Stromal cell of bone marrow (primary cell): ENCODE measurements around the gene AXIN2.
"Not testable (repeated sequence)": the region's sequence is repeated elsewhere in the genome, so short reads cannot be mapped to it uniquely, and the experiment has no call there.

Source experiments
- DNase-seq: peaks from one replicate; pipeline ENCODE4 v3.0.0-alpha.2; 2012; ENCODE audit warnings: low read depth

AXIN2 gene

DNA sequence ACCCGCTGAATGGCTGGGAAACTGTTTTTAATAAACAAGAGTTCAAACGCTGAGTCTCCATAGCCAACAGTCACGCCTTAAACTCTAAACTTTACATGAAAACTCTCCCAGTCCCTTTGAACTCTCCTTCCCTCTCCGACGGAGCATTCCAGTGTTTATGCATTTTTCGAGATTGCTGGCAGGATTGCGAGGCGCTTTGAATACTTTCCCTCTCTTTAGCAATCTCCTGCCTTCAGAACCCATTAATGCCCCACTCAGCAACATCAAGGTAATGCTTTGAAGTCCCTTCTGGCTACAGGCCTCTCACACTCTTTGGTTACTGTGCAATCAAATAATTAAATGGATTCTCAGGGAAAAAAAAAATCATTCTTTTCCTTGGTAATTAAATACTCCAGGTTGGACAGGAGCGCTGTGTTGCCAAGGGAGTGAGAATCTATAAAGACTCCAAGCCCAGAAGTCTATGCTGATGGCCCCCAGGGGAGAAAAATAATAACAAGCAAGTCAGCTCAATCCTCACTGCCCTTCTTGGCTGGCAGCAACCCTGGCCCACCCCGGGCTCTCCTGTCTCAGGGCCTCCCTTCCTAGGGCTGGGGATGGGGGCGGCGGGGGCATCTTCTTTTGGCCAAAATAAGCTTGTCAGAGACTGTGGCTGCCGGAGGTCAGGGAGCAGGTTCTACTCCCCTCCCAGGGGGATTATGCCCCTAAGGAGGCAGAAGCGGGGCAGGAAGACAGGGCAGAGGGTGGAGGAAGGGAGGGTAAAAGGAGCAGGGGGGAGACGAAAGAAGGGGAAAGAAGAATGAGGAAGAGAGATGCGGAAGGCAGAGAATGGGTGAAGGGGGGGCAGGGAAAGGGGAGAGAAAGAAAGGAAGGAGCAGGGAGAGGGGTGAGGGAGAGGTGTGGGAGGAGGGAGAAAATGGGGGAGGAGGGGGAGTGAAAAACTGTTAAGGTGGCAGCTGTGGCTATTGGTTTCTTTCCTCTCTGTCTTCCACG, 45.2 kb downstream of the AXIN2 start:
- DNase-seq: no peak

- DNase-seq: no peak
Measured at GRCh38 chr17:65515512-65515911, 45.9 kb downstream of the AXIN2 start.

DNA sequence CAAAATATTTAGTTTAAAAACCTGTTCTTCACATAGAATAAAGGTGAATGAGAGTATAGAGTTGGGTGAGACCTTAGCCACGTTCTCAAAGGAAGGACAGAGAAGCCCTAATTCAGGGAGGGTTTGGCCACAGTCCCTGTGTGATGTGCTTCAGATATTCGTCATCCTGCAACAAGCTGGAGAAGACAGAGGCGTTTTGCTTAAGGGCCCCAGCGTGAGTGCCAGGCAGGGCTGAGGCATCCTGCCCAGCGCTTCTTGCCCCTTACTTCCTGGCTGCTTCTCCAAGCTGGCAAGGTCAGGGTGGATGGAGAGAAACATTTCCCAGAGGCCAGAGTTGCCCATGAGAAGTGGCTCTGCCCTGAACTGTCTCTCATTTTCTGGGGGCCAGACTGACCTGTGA, 46.9 kb downstream of the AXIN2 start:
- DNase-seq: no peak

GRCh38 chr17:65514082-65514481, 47.4 kb downstream of the AXIN2 start:
- DNase-seq: peak; percentile 75

- no peak for DNase-seq
Measured at GRCh38 chr17:65511316-65511715, 50.1 kb downstream of the AXIN2 start.

- no peak for DNase-seq
Measured at GRCh38 chr17:65509032-65509431, 52.4 kb downstream of the AXIN2 start.

- DNase-seq: not testable (repeated sequence)
Measured at GRCh38 chr17:65504673-65505072, 56.8 kb downstream of the AXIN2 start.

DNA sequence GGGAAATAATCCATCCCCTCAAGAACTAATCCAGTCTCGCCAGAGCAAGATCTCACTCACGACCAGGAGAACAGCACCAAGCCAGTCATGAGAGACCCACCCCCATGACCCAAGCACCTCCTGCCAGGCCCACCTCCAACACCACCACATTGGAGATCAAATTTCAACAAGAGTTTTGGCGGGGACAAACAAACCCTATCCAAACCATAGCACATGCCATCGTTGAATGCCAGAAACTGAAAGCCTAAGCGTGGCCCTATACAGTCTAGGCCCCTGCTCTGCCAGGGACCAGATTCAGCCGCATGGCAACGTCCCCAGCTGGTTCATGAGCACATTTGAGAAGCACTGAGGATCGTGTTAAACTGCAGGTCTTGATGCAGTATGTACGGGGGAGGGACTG, 57.3 kb downstream of the AXIN2 start:
- DNase-seq: no peak

DNA sequence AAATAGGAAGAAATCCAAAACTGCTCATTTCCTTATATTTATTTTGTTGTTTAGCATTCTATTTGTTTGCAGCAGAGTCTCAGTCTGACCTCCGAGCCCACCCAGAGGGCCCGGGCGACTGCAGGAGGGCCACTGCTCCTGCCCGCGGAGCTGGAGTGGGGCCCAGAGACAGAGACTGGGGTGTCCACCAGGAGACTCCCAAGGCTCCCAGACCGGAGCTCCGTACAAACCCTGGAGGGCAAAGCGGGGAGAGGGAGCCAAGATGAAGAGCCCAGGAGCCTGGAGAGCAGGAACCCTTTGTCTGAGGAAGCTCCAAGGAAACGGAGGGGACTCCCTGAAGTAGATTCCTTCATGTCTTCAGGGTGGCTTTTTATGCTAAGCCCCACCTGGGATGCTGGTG, 57.9 kb downstream of the AXIN2 start:
- DNase-seq: no peak

DNA sequence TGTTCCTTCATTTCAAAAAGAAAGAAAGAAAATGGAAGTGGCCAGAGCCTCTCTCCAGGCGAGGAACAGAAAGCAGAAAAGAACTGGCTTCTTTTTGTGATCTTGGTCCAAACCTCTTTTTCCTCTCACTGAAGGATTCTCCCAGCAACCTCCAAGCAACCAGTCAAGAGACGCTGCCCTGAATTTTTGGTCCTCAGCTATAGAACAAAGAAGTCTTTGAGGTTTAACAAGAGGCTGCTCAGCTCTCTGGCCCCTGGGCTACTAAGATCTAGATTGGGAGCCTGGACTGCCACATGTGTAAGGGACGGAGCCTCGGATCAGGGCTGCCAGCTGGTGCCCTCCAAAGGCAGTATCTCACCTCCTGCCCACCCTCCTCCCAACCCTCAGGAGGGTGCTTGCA, 62.6 kb downstream of the AXIN2 start:
- no peak for DNase-seq

GRCh38 chr17:65496801-65497200, 64.6 kb downstream of the AXIN2 start:
- no peak for DNase-seq

- no peak for DNase-seq
Measured at GRCh38 chr17:65495122-65496055, 66.1 kb downstream of the AXIN2 start.

DNA sequence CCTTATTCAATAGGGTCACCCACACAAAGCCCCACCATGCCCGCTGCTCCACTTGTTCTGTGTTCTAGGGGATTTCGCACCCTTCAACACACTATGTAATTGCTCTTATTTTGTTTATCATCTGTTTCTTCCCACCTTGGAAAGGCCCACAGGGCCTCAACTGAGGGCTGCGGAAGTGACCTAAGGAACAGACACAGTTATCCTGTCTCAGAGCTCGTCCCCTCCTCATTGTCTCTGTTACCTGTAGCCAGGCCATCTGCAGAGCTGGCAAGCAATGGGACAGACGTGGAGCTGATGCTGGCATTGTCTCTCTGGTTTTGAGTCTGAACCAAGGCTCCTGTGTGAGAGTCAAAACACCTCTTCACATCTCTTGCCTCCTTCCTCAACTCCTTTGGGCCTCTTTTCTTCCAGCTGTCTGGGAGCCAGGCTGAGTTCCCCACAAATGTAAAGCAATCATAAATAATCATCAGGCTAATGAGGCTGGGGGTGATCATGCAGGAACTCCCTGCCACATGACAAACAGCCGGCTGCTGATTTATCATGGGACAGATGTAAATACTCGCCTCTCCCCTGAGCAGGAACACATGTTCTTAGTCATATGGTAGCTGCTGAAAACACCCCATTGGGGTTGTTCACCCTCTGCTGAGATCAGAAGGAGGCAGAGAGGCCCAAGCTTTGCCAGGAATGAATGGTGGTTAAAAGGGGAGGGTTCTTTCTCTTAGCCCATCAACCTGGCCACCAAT, 71.9 kb downstream of the AXIN2 start:
- no peak for DNase-seq

DNA sequence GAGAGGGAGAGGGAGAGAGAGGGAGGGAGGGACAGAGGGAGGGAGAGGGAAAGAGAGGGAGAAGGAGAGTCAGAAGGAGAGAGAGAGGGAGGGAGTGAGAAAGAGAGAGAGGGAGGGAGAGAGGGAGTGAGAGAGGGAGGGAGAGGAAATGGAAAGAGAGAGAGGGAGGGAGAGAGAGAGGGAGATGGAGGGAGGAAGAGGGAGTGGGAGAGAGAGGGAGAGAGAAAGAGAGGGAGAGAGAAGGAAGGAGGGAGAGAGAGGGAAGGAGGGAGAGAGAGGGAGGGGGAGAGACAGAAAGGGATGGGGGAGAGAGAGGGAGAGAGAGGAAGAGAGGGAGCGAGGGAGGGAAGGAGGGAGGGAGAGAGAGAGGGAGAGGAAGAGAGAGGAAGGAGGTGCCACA, 72.8 kb downstream of the AXIN2 start:
- no peak for DNase-seq

DNA sequence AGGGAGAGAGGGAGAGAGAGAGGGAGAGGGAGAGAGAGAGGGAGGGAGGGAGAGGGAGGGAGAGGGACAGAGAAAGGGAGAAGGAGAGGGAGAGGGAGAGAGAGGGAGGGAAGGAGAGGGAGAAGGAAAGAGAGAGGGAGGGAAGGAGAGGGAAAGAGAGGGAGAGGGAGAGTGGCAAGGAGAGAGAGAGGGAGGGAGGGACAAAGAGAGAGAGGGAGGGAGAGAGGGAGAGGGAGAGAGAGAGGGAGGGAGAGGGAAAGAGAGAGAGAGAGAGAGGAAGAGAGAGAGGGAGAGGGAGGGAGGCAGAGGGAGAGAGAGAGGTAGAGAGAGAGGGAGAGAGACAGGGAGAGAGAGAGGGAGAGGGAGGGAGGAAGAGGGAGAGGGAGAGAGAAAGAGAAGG, 73.5 kb downstream of the AXIN2 start:
- no peak for DNase-seq

- DNase-seq: no peak
Measured at GRCh38 chr17:65487161-65487560, 74.3 kb downstream of the AXIN2 start.

- peak; percentile 43 for DNase-seq
Measured at GRCh38 chr17:65485388-65486299, 75.8 kb downstream of the AXIN2 start.

DNA sequence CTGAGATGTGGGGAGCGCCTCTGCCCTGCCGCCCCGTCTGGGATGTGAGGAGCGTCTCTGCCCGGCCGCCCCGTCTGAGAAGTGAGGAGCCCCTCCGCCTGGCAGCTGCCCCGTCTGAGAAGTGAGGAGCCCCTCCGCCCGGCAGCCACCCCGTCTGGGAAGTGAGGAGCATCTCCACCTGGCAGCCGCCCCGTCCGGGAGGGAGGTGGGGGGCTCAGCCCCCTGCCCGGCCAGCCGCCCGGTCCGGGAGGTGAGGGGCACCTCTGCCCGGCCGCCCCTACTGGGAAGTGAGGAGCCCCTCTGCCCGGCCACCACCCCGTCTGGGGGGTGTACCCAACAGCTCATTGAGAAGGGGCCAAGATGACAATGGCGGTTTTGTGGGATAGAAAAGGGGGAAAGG, 77.0 kb downstream of the AXIN2 start:
- not testable (repeated sequence) for DNase-seq

- DNase-seq: no peak
Measured at GRCh38 chr17:65483438-65483837, 78.0 kb downstream of the AXIN2 start.

- DNase-seq: no peak
Measured at GRCh38 chr17:65482201-65482600, 79.2 kb downstream of the AXIN2 start.

DNA sequence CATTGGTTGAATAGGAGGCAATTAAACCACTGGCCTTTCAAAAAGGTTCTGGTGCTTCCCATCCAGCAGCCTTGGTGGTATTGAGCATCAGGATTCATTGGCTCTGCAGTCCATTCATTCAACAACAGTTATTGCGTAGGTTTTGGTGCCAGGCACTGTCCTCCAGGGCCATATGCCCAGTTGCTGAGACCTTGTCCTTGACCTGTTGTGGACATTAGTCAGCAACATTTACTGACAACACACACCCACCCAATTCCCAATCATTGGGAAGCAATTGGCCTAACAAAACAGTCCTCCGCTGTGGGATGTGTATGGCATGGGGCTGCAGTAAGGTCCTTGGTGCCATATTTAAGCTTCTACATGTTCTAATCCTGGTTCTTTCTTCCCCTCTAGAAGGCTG, 82.2 kb downstream of the AXIN2 start:
- DNase-seq: no peak
